ENCODE data around the gene EXOC4.

Gene EXOC4

GRCh38 chr7:133489906-133490305, 237.0 kb downstream of the EXOC4 start:
- CTCF ChIA-PET = interaction anchor here (1.2 kb wide), 2 partner anchors 9 to 10 kb away, joined by 3 to 4 read pairs; no protein-coding TSS in a partner anchor
- TF ChIP-seq CTCF (IDR thresholded peaks at IDR 0.05; ENCODE audit: control extremely low read depth, extremely low read depth, low read depth, missing control alignments) = no peak
- POLR2A ChIA-PET = no interaction called here
- DNase-seq (ENCODE audit: extremely low spot score) = no peak

- no peak for DNase-seq (ENCODE audit: extremely low spot score)
- ChIA-PET CTCF (no interaction called here), POLR2A (no interaction called here)
- no peak for TF ChIP-seq CTCF (IDR thresholded peaks at IDR 0.05; ENCODE audit: control extremely low read depth, extremely low read depth, low read depth, missing control alignments)
Measured at GRCh38 chr7:133491201-133491691, 238.4 kb downstream of the EXOC4 start.

- no peak for TF ChIP-seq CTCF (IDR thresholded peaks at IDR 0.05; ENCODE audit: control extremely low read depth, extremely low read depth, low read depth, missing control alignments)
- no peak for DNase-seq (ENCODE audit: extremely low spot score)
- ChIA-PET POLR2A (no interaction called here), CTCF (no interaction called here)
Measured at GRCh38 chr7:133491846-133492652, 239.2 kb downstream of the EXOC4 start.

GRCh38 chr7:133497061-133497460, 244.2 kb downstream of the EXOC4 start:
- ChIA-PET POLR2A (no interaction called here), CTCF (interaction anchor here (1.2 kb wide), 1 partner anchor 245 kb away, joined by 3 read pairs; no protein-coding TSS in a partner anchor)
- no peak for DNase-seq (ENCODE audit: extremely low spot score)
- no peak for TF ChIP-seq CTCF (IDR thresholded peaks at IDR 0.05; ENCODE audit: control extremely low read depth, extremely low read depth, low read depth, missing control alignments)

GRCh38 chr7:133501771-133502170, 248.9 kb downstream of the EXOC4 start:
- POLR2A ChIA-PET = no interaction called here
- DNase-seq (ENCODE audit: extremely low spot score) = no peak
- TF ChIP-seq CTCF (IDR thresholded peaks at IDR 0.05; ENCODE audit: control extremely low read depth, extremely low read depth, low read depth, missing control alignments) = no peak
- CTCF ChIA-PET = interaction anchor here (0.9 kb wide), 1 partner anchor 18 kb away, joined by 3 read pairs; no protein-coding TSS in a partner anchor

- no peak for DNase-seq (ENCODE audit: extremely low spot score)
- ChIA-PET POLR2A (no interaction called here), CTCF (interaction anchor here (0.9 kb wide), 1 partner anchor 17 kb away, joined by 3 read pairs; no protein-coding TSS in a partner anchor)
- no peak for TF ChIP-seq CTCF (IDR thresholded peaks at IDR 0.05; ENCODE audit: control extremely low read depth, extremely low read depth, low read depth, missing control alignments)
Measured at GRCh38 chr7:133502498-133502897, 249.6 kb downstream of the EXOC4 start.

Measured in GM10248 (cell line).